ENCODE results near the gene DLX2. TPM values are rescaled to one million over a fixed set of nuclear protein-coding genes. Genes with fewer than 3 reads are reported as not detected.

DLX2 gene
- total and polyA plus RNA-seq, 10 of the 15 experiments (the other 5 are each of a cell fraction or from before 2014, with no cell fraction given): 0.03 TPM; not detected in 9

DNA sequence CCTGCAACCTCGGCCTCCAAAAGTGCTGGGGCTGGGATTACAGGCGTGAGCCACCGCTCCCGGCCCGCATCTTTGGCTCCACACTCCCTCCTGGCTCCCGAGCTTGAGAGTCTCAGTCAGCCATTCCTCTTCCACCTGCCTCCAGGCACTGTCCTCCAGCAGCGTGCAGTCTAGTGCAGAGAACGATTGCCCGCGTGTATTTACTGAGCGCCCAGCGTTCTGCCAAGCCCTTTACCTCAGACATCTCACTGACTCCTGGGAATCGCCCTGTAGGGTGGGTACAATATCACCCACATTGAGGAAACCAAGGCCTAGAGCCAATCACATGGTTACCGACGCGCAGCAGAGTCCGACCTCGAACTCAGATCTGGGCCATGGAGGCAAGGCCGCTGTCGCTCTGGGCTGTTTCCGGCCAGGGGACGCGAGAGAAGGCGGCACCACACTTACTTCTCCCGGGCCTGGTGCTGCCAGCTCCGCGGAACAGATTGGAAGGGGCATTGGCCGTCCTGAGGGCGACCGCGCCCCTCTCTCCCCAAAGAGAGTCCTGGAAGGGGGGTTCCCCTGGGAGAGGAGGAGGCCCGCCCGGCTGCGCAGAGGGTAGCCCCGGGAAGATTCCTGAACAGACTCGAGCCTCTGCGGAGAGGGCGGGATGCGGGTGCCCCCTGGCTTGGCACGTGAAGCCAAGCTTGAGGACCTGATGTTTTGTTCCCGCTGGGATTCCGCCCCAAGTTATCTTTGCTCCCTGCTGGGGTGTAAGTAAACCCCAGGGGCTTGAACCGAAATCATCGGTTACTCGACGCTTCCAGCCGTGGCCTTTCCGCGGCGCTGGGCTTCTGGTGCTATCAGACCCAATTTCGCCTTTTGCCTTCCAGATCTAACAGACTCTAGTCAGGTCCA is 5.2 kb upstream of the DLX2 start (continued):
- TF ChIP-seq MTA3 (IDR thresholded peaks at IDR 0.05; ENCODE audit: borderline replicate concordance, low read length) (no peak), ZNF592 (IDR thresholded peaks at IDR 0.05) (no peak)

- CTCF ChIA-PET: interaction anchor here (0.6 to 9.9 kb wide), 25 partner anchors 10 to 1178 kb away, joined by 3 to 212 read pairs (median 4); no protein-coding TSS in a partner anchor
- POLR2A ChIA-PET: interaction anchor here (0.5 to 1.0 kb wide), 2 partner anchors 417 to 1865 kb away, joined by 4 to 5 read pairs; no protein-coding TSS in a partner anchor
- BruUV-seq (replicated peaks): no TSS peak
- ATAC-seq (peak; percentile 44), FAIRE-seq (no peak), DNase-seq (ENCODE audit: low read depth, low spot score) (no peak)
- RAD21 ChIA-PET (ENCODE audit: unreplicated experiment): interaction anchor here (0.8 to 2.4 kb wide), 11 partner anchors 21 to 1133 kb away, joined by 3 to 12 read pairs (median 5); partner anchors contain the start of gene DYNC1I2
- Histone ChIP-seq H3K9me3 (replicated peaks; ENCODE audit: control insufficient read depth, insufficient read depth, low read length) (no peaks in the 10 kb centered on the region), H3K27ac (ENCODE audit: control insufficient read depth, insufficient read depth) (no peak overlapping the region), H2AFZ (ENCODE audit: control insufficient read depth, low read depth, low read length) (peak overlapping the region; percentile 73), H4K20me1 (ENCODE audit: control insufficient read depth, insufficient read depth) (no peaks in the 10 kb centered on the region), H3K79me2 (ENCODE audit: control insufficient read depth, insufficient read depth, low read length) (no peaks in the 10 kb centered on the region), H3K4me1 (ENCODE audit: control insufficient read depth, insufficient read depth, low read length) (peaks cover 16% of the 10 kb centered on the region), H3K36me3 (ENCODE audit: control insufficient read depth in 2 of 2, insufficient read depth in 2 of 2, low read length in 1 of 2) (no peaks in the 10 kb centered on the region), H3K4me3 (peak overlapping the region; percentile 48), H3K27me3 (replicated peaks in 1 of 2; ENCODE audit: control insufficient read depth in 2 of 2, insufficient read depth in 2 of 2, low read length in 1 of 2) (peaks cover 13 to 17% of the 10 kb centered on the region in 2 experiments), H3K4me2 (ENCODE audit: control insufficient read depth, insufficient read depth) (peak overlapping the region; percentile 68), H3K9ac (ENCODE audit: control insufficient read depth, insufficient read depth, low read length) (no peak overlapping the region)
- 15% methylated on average over 44 of the region's 44 CpGs for WGBS (ENCODE audit: insufficient coverage, insufficient replicate concordance, low lambda C conversion rate, missing lambda C conversion rate)
- in situ Hi-C loops (cut with MboI) (loop anchor here (5.0 to 25.0 kb wide), 4 partner anchors 294 to 1132 kb away; no protein-coding TSS in a partner anchor), intact Hi-C loops (cut with micrococcal nuclease; ENCODE audit: unreplicated experiment) (loop anchor here (10.0 kb wide), 1 partner anchor 152 kb away; no protein-coding TSS in a partner anchor)
- SMC1A ChIA-PET (ENCODE audit: uncharacterized antibody, unreplicated experiment): interaction anchor here (0.8 to 7.0 kb wide), 9 partner anchors 10 to 507 kb away, joined by 3 to 111 read pairs (median 6); no protein-coding TSS in a partner anchor
- TF ChIP-seq TBL1XR1 (IDR thresholded peaks at IDR 0.05; ENCODE audit: low read depth, low read length) (no peak), ZNF622 (IDR thresholded peaks at IDR 0.05) (no peak), RB1 (IDR thresholded peaks at IDR 0.05; ENCODE audit: borderline replicate concordance) (peak; percentile 15; the same call in 1 of the 2 replicates), RCOR1 (conservative IDR thresholded peaks at IDR 0.05; ENCODE audit: low read depth, low read length) (no peak), ETV6 (conservative IDR thresholded peaks at IDR 0.05 in 1 of 2, IDR thresholded peaks at IDR 0.05 in 1 of 2; ENCODE audit: borderline replicate concordance in 1 of 2, low read depth in 1 of 2) (no peak), HDAC6 (IDR thresholded peaks at IDR 0.05; ENCODE audit: unreplicated experiment) (no peak), IKZF1 (conservative IDR thresholded peaks at IDR 0.05) (0 out of 2 replicates have a peak, but pooled peaks have one; percentile 29), SIN3A (IDR thresholded peaks at IDR 0.05; ENCODE audit: low read depth, low read length) (no peak), MYC (IDR thresholded peaks at IDR 0.05; ENCODE audit: insufficient read depth, insufficient read length, insufficient replicate concordance, low read length, severe bottlenecking) (no peak)
Measured at GRCh38 chr2:172106108-172106961, 3.6 kb upstream of the DLX2 start.
